B cell (primary cell): ENCODE measurements around the gene OGDH.

Experiments
- CTCF ChIP-seq: fragments of 200-600 bp; IDR thresholded peaks from one replicate; pipeline ENCODE4 v1.8.0; 2022; ENCODE audit warnings: antibody characterized with exemption, mild to moderate bottlenecking
- EZH2 ChIP-seq: IDR thresholded peaks from 2 replicates; pipeline ENCODE4 v1.6.1; 2012; ENCODE audit warnings: borderline replicate concordance, low read depth, mild to moderate bottlenecking, moderate library complexity, low read length; ENCODE audit not compliant: insufficient read depth, poor library complexity, severe bottlenecking

- TF ChIP-seq CTCF (no peak), EZH2 (no peak)
Observed at GRCh38 chr7:44694326-44694725, 87.9 kb downstream of the OGDH start.
